Body of pancreas (tissue), 4 donors: ENCODE measurements around the gene CDK16. TPM values are rescaled to one million over a fixed set of nuclear protein-coding genes. Genes with fewer than 3 reads are reported as not detected.

Experiments
- ATAC-seq: fragments of 150-250 bp; one replicate; pipeline ENCODE4 v1.9.1; 2016
- DNase-seq, 4 donors: peaks; one replicate each; pipeline ENCODE4 v3.0.0-alpha.2; 2019
- H3K27ac ChIP-seq, 4 donors: fragments of 200-600 bp; sonication (generic); 1 replicate in 3 of 4; 2 replicates in 1 of 4; pipeline versions ENCODE4 v1.5.1 to v1.6.1; 2016 to 2019; ENCODE audit warnings: mild to moderate bottlenecking in 1 of 4, mixed read lengths in 1 of 4, moderate library complexity in 1 of 4
- H3K27me3 ChIP-seq, 2 donors: fragments of 200-600 bp; sonication (generic); one replicate each; pipeline ENCODE4 v1.6.0; 2016; ENCODE audit warnings: mild to moderate bottlenecking in 1 of 2
- H3K36me3 ChIP-seq, 2 donors: fragments of 200-600 bp; sonication (generic); replicated peaks in 1 of 2; 2 replicates each; pipeline ENCODE4 v1.5.1; 2016; ENCODE audit warnings: low read depth in 2 of 2; ENCODE audit not compliant: insufficient read depth in 1 of 2
- H3K4me1 ChIP-seq: fragments of 200-600 bp; sonication (generic); one replicate; pipeline ENCODE4 v1.6.0; 2016
- H3K4me3 ChIP-seq, 2 donors: fragments of 200-600 bp; sonication (generic); 1 replicate in 1 of 2; 2 replicates in 1 of 2; pipeline ENCODE4 v1.5.1; 2016 to 2019
- H3K9me3 ChIP-seq, 3 donors: fragments of 200-600 bp; sonication (generic); 1 replicate in 2 of 3; 2 replicates in 1 of 3; pipeline ENCODE4 v1.5.1; 2016
- CTCF ChIP-seq, 7 experiments: fragments of 450-650 bp in 4 of 7; fragments of 200-600 bp in 3 of 7; sonication (generic) in 3 of 7; IDR thresholded peaks; one replicate each; pipeline ENCODE4 v1.5.1; 2016 to 2019; ENCODE audit warnings: antibody characterized with exemption in 7 of 7
- POLR2A ChIP-seq, 3 donors: fragments of 450-650 bp; IDR thresholded peaks; one replicate each; pipeline ENCODE4 v1.6.1; 2016; ENCODE audit warnings: antibody characterized with exemption in 3 of 3, mild to moderate bottlenecking in 2 of 3
- WGBS, 2 donors: methylation state at CpG; one replicate each; pipeline ENCODE4 v1.1.5; 2017; 5-methylcytosine and 5-hydroxymethylcytosine counted together
- intact Hi-C: fragments of 100-400 bp; cut with DNase I; formaldehyde crosslinking; loops from one replicate; pipeline ENCODE4 v1.15.1; 2023
- total RNA-seq, 2 donors: library from RNA; depleted of rRNA; stranded (reverse); fragments of >200 nt; gene quantifications; one replicate each; pipeline ENCODE4 v1.1.0, GENCODE V29; 2016

The CDK16 gene
- total RNA-seq, 2 donors from 2014 or later, result 53.2 to 83.4 TPM

DNA sequence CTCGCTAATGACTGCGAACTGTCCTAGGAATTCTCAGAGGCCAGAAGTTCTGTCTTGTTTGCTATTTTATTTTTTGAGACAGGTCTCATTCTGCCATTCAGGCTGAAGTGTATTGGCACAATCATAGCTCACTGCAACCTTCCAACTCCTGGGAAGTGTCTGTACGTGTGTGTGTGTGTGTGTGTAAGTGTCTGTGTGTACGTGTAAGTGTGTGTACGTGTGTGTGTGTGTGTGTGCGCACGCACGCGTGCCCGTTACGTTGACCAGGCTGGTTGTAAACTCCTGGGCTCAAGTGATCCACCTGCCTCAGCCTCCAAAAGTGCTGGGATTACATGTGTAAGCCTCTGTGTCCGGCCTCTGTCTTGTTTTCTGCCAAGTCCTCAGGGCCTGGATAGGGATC, 10.4 kb upstream of the CDK16 start:
- no peaks in the 10 kb centered on the region for H3K9me3 ChIP-seq
- ATAC-seq, result no peak
- 84 to 86% methylated on average over 6 to 12 of the region's 12 CpGs for WGBS, 2 donors
- peaks cover 0 to 19% of the 10 kb centered on the region in 2 donors for H3K36me3 ChIP-seq
- no peak overlapping the region for H3K27ac ChIP-seq
- H3K4me3 ChIP-seq, result no peak overlapping the region
- TF ChIP-seq POLR2A (IDR thresholded peaks at IDR 0.05) (no peak), CTCF (IDR thresholded peaks at IDR 0.05) (no peak)
- no peaks in the 10 kb centered on the region for H3K27me3 ChIP-seq
- no peak for DNase-seq
- H3K4me1 ChIP-seq, result no peaks in the 10 kb centered on the region
- intact Hi-C loops, result no loop called here

- H3K36me3 ChIP-seq, result peaks cover 0 to 23% of the 10 kb centered on the region in 2 donors
- 88 to 93% methylated on average over 3 to 12 of the region's 16 CpGs for WGBS, 2 donors
- intact Hi-C loops, result no loop called here
- no peaks in the 10 kb centered on the region for H3K27me3 ChIP-seq
- H3K4me3 ChIP-seq, result no peak overlapping the region
- ATAC-seq, result no peak
- H3K4me1 ChIP-seq, result no peaks in the 10 kb centered on the region
- TF ChIP-seq POLR2A (IDR thresholded peaks at IDR 0.05), result no peak
- TF ChIP-seq CTCF (IDR thresholded peaks at IDR 0.05), result no peak
- H3K9me3 ChIP-seq, result no peaks in the 10 kb centered on the region
- H3K27ac ChIP-seq, result no peak overlapping the region
- DNase-seq, result no peak
Observed at GRCh38 chrX:47209508-47210238, 8.8 kb upstream of the CDK16 start.

- Histone ChIP-seq H3K4me1 (no peaks in the 10 kb centered on the region), H3K27ac (no peak overlapping the region), H3K4me3 (no peak overlapping the region), H3K9me3 (no peaks in the 10 kb centered on the region), H3K36me3 (peaks cover 0 to 21% of the 10 kb centered on the region in 2 donors), H3K27me3 (no peaks in the 10 kb centered on the region)
- TF ChIP-seq CTCF (IDR thresholded peaks at IDR 0.05) (no peak), POLR2A (IDR thresholded peaks at IDR 0.05) (no peak)
- no peak for DNase-seq
- 90 to 91% methylated on average over 4 to 10 of the region's 15 CpGs for WGBS, 2 donors
- no peak for ATAC-seq
- intact Hi-C loops, result no loop called here
Observed at GRCh38 chrX:47210661-47211425, 7.6 kb upstream of the CDK16 start.

DNA sequence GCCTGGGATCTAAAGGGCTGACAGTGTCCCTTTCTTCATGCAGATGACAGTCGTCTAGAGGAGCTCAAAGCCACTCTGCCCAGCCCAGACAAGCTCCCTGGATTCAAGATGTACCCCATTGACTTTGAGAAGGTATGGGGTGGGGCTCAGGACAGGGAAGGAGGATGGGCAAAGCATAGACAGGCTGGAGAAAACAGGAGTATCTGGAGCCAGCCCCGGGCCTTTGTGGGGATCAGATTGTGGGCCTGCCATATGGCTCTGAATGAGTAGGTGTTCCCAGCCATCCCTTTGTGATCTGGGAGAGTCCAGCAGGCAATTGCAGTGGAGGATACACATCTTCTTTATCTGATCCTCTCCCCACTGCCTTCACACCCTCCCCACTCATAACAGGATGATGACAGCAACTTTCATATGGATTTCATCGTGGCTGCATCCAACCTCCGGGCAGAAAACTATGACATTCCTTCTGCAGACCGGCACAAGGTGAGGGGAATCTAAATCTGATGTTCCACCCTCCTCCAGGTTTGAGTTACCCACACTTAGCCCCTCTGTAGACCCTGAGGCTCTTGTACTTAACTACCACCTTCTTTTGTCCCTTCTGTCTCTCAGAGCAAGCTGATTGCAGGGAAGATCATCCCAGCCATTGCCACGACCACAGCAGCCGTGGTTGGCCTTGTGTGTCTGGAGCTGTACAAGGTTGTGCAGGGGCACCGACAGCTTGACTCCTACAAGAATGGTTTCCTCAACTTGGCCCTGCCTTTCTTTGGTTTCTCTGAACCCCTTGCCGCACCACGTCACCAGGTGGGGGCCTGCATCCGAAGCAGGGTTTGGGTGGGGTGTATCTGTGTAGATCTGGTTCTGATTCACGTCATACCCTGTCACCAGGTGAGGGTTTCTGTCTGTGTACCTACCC, 5.8 kb upstream of the CDK16 start:
- H3K27me3 ChIP-seq, result no peaks in the 10 kb centered on the region
- no peak overlapping the region for H3K4me3 ChIP-seq
- ATAC-seq (no peak), DNase-seq (peak in 1 of 4 donors; percentile 3)
- peaks cover 0 to 18% of the 10 kb centered on the region in 2 donors for H3K36me3 ChIP-seq
- H3K27ac ChIP-seq, result no peak overlapping the region
- TF ChIP-seq CTCF (IDR thresholded peaks at IDR 0.05), result no peak
- 84 to 93% methylated on average over 8 to 10 of the region's 12 CpGs for WGBS, 2 donors
- intact Hi-C loops, result no loop called here
- peaks cover 10% of the 10 kb centered on the region for H3K4me1 ChIP-seq
- no peaks in the 10 kb centered on the region for H3K9me3 ChIP-seq
